Breast epithelium (tissue), 4 donors: Measurements from ENCODE around the gene BNC2. TPM values are rescaled to one million over a fixed set of nuclear protein-coding genes. Genes with fewer than 3 reads are reported as not detected.
"Not testable (repeated sequence)": the region's sequence is repeated elsewhere in the genome, so short reads cannot be mapped to it uniquely, and the experiment has no call there.

ENCODE experiments used
- DNase-seq, 2 donors: peaks; one replicate each; pipeline ENCODE4 v3.0.0-alpha.2; 2019; ENCODE audit warnings: low spot score in 2 of 2
- H3K27ac ChIP-seq, 2 donors: fragments of 200-600 bp; sonication (generic) in 1 of 2; one replicate each; pipeline ENCODE4 v1.5.1; 2016 to 2019; ENCODE audit warnings: mild to moderate bottlenecking in 1 of 2
- H3K27me3 ChIP-seq, 2 donors: fragments of 200-600 bp; sonication (generic) in 1 of 2; one replicate each; pipeline versions ENCODE4 v1.5.1 to v1.6.0; 2017 to 2019; ENCODE audit warnings: control low read depth in 1 of 2, mild to moderate bottlenecking in 1 of 2
- H3K36me3 ChIP-seq: fragments of 200-600 bp; one replicate; pipeline ENCODE4 v1.5.1; 2019
- H3K4me1 ChIP-seq, 2 donors: fragments of 200-600 bp; sonication (generic); one replicate each; pipeline ENCODE4 v1.5.1; 2016 to 2019; ENCODE audit warnings: control low read depth in 1 of 2
- H3K4me3 ChIP-seq, 3 donors: fragments of 200-600 bp; sonication (generic); 1 replicate in 2 of 3; 2 replicates in 1 of 3; pipeline ENCODE4 v1.5.1; 2016 to 2019; ENCODE audit warnings: mild to moderate bottlenecking in 3 of 3, moderate library complexity in 2 of 3
- H3K9me3 ChIP-seq, 2 donors: fragments of 200-600 bp; sonication (generic) in 1 of 2; one replicate each; pipeline ENCODE4 v1.5.1; 2016 to 2019; ENCODE audit warnings: control low read depth in 1 of 2
- CTCF ChIP-seq, 3 donors: fragments of 450-650 bp; IDR thresholded peaks; one replicate each; pipeline ENCODE4 v1.5.1; 2016 to 2017; ENCODE audit warnings: antibody characterized with exemption in 3 of 3, mild to moderate bottlenecking in 3 of 3, moderate library complexity in 3 of 3
- POLR2A ChIP-seq: fragments of 450-650 bp; IDR thresholded peaks from one replicate; pipeline ENCODE4 v1.6.1; 2016; ENCODE audit warnings: antibody characterized with exemption, mild to moderate bottlenecking, moderate library complexity
- POLR2AphosphoS5 ChIP-seq, 3 donors: sonication (generic); formaldehyde crosslinking; IDR thresholded peaks; one replicate each; pipeline ENCODE4 v1.6.1; 2017; ENCODE audit warnings: antibody characterized with exemption in 3 of 3
- intact Hi-C: fragments of 100-400 bp; cut with DNase I; formaldehyde crosslinking; loops from one replicate; pipeline ENCODE4 v1.15.1; 2023; ENCODE audit warnings: low total_unique reads
- total RNA-seq, 3 donors: library from RNA; depleted of rRNA; stranded (reverse); fragments of >200 nt; gene quantifications; one replicate each; pipeline ENCODE4 v1.1.0, GENCODE V29; 2016

BNC2 gene
- total RNA-seq, 3 donors from 2014 or later = 15.8 to 21.1 (median 17.0) TPM

- DNase-seq = no peak
- Histone ChIP-seq H3K27me3 (no peaks in the 10 kb centered on the region), H3K4me3 (no peak overlapping the region), H3K27ac (no peak overlapping the region), H3K4me1 (no peaks in the 10 kb centered on the region), H3K36me3 (no peaks in the 10 kb centered on the region), H3K9me3 (no peaks in the 10 kb centered on the region)
- no peak for TF ChIP-seq POLR2A
- TF ChIP-seq CTCF (IDR thresholded peaks at IDR 0.05) = no peak
- no peak for TF ChIP-seq POLR2AphosphoS5 (IDR thresholded peaks at IDR 0.05)
- intact Hi-C loops = no loop called here
These were observed 15.5 kb upstream of the BNC2 start for GRCh38 chr9:16885931-16886330.

- intact Hi-C loops = no loop called here
- TF ChIP-seq POLR2A (no peak), CTCF (IDR thresholded peaks at IDR 0.05) (no peak), POLR2AphosphoS5 (IDR thresholded peaks at IDR 0.05) (no peak)
These were observed 14.6 kb upstream of the BNC2 start for GRCh38 chr9:16884952-16885513.

GRCh38 chr9:16884373-16884772 is 13.9 kb upstream of the BNC2 start:
- TF ChIP-seq CTCF (IDR thresholded peaks at IDR 0.05) (no peak), POLR2A (no peak), POLR2AphosphoS5 (IDR thresholded peaks at IDR 0.05) (no peak)
- Histone ChIP-seq H3K27me3 (no peaks in the 10 kb centered on the region), H3K4me1 (no peaks in the 10 kb centered on the region), H3K27ac (no peak overlapping the region), H3K9me3 (no peaks in the 10 kb centered on the region), H3K4me3 (no peak overlapping the region), H3K36me3 (no peaks in the 10 kb centered on the region)
- DNase-seq = no peak
- intact Hi-C loops = no loop called here

More at GRCh38 chr9:16884952-16885513, 14.6 kb upstream of the BNC2 start:
- H3K4me1 ChIP-seq = no peaks in the 10 kb centered on the region
- H3K36me3 ChIP-seq = no peaks in the 10 kb centered on the region
- H3K27me3 ChIP-seq = no peaks in the 10 kb centered on the region
- no peak overlapping the region for H3K4me3 ChIP-seq
- DNase-seq = no peak
- no peak overlapping the region for H3K27ac ChIP-seq
- H3K9me3 ChIP-seq = no peaks in the 10 kb centered on the region

DNA sequence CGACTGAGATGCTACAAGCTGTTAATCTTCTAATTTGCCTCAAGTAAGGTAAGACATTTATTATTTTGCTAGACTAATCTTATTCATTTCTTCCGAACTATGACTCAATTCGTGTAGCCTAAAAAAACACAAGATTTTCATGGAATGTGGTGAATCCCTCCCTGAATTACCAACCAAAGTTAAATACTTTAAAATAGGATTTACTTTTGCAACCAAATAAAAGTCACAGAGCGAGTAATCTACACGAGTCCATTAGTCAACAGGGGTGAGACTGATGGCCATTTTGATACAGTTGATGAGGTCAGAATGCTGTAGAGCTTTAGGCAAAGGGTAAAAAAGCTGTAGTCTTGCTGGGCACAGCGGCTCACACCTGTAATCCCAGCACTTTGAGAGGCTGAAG is 13.1 kb upstream of the BNC2 start:
- Histone ChIP-seq H3K4me3 (no peak overlapping the region), H3K4me1 (no peaks in the 10 kb centered on the region), H3K27ac (no peak overlapping the region), H3K9me3 (no peaks in the 10 kb centered on the region), H3K36me3 (no peaks in the 10 kb centered on the region), H3K27me3 (no peaks in the 10 kb centered on the region)
- intact Hi-C loops = no loop called here
- DNase-seq = no peak
- no peak for TF ChIP-seq CTCF (IDR thresholded peaks at IDR 0.05)
- no peak for TF ChIP-seq POLR2AphosphoS5 (IDR thresholded peaks at IDR 0.05)
- TF ChIP-seq POLR2A = no peak

- H3K9me3 ChIP-seq, intact Hi-C loops, H3K36me3 ChIP-seq, H3K4me3 ChIP-seq, H3K27me3 ChIP-seq, H3K4me1 ChIP-seq, DNase-seq, H3K27ac ChIP-seq: not testable (repeated sequence)
These were observed 12.0 kb upstream of the BNC2 start for GRCh38 chr9:16882440-16882839.

- no peaks in the 10 kb centered on the region for H3K36me3 ChIP-seq
- TF ChIP-seq POLR2AphosphoS5 (IDR thresholded peaks at IDR 0.05) = no peak
- no peak for TF ChIP-seq CTCF (IDR thresholded peaks at IDR 0.05)
- no peak for TF ChIP-seq POLR2A
- intact Hi-C loops = no loop called here
- no peaks in the 10 kb centered on the region for H3K27me3 ChIP-seq
- no peak for DNase-seq
- no peaks in the 10 kb centered on the region for H3K4me1 ChIP-seq
- no peak overlapping the region for H3K4me3 ChIP-seq
- H3K9me3 ChIP-seq = peaks cover 0 to 12% of the 10 kb centered on the region in 2 donors
- no peak overlapping the region for H3K27ac ChIP-seq
These were observed 8.9 kb upstream of the BNC2 start for GRCh38 chr9:16879416-16879815.
